DND-41 (cell line): ENCODE measurements around the gene PES1.

ENCODE experiments used
- EZH2 ChIP-seq: IDR thresholded peaks from 3 replicates; pipeline ENCODE4 v1.6.1; 2012; ENCODE audit warnings: borderline replicate concordance, low read depth, mild to moderate bottlenecking, moderate library complexity, low read length, inconsistent platforms; ENCODE audit not compliant: severe bottlenecking
- TF ChIP-seq, protein P1 (sequence below): IDR thresholded peaks from 2 replicates; pipeline ENCODE4 v1.5.1; 2012; ENCODE audit warnings: borderline replicate concordance, low read length, moderate library complexity, mild to moderate bottlenecking; ENCODE audit not compliant: poor library complexity, severe bottlenecking; ENCODE audit errors: extremely low read depth

- TF ChIP-seq, protein P1, sequence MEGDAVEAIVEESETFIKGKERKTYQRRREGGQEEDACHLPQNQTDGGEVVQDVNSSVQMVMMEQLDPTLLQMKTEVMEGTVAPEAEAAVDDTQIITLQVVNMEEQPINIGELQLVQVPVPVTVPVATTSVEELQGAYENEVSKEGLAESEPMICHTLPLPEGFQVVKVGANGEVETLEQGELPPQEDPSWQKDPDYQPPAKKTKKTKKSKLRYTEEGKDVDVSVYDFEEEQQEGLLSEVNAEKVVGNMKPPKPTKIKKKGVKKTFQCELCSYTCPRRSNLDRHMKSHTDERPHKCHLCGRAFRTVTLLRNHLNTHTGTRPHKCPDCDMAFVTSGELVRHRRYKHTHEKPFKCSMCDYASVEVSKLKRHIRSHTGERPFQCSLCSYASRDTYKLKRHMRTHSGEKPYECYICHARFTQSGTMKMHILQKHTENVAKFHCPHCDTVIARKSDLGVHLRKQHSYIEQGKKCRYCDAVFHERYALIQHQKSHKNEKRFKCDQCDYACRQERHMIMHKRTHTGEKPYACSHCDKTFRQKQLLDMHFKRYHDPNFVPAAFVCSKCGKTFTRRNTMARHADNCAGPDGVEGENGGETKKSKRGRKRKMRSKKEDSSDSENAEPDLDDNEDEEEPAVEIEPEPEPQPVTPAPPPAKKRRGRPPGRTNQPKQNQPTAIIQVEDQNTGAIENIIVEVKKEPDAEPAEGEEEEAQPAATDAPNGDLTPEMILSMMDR, result no peak
- TF ChIP-seq EZH2, result no peak
These were observed 16.6 kb downstream of the PES1 start for GRCh38 chr22:30574997-30575671.
